Upper lobe of right lung (tissue), 1 donor: ENCODE measurements around the gene SERPINE2. TPM values are rescaled to one million over a fixed set of nuclear protein-coding genes. Genes with fewer than 3 reads are reported as not detected.

Source experiments
- ATAC-seq: fragments of 200-7000 bp; cut with Tn5 transposase; one replicate; pipeline ENCODE4 v1.9.1; 2020; ENCODE audit warnings: mild to moderate bottlenecking, moderate library complexity
- DNase-seq: peaks from one replicate; pipeline ENCODE4 v3.0.0-alpha.2; 2020
- H3K27ac ChIP-seq: fragments of 200-600 bp; one replicate; pipeline ENCODE4 v1.8.0; 2022
- H3K27me3 ChIP-seq: fragments of 200-600 bp; one replicate; pipeline ENCODE4 v1.8.0; 2022; ENCODE audit warnings: mild to moderate bottlenecking
- H3K36me3 ChIP-seq: fragments of 200-600 bp; one replicate; pipeline ENCODE4 v1.8.0; 2022
- H3K4me1 ChIP-seq: fragments of 200-600 bp; one replicate; pipeline ENCODE4 v1.8.0; 2022
- H3K4me3 ChIP-seq: fragments of 200-600 bp; one replicate; pipeline ENCODE4 v1.8.0; 2022; ENCODE audit warnings: mild to moderate bottlenecking
- H3K9me3 ChIP-seq: fragments of 200-600 bp; one replicate; pipeline ENCODE4 v1.8.0; 2022
- intact Hi-C: fragments of 100-400 bp; cut with DNase I; formaldehyde crosslinking; loops from one replicate; pipeline ENCODE4 v1.11.0; 2022
- total RNA-seq: library from RNA; stranded (reverse); fragmentation: NEBNext Ultra II Directional; extraction: Animal tissue kit (Norgen Biotek cat#: 25700); gene quantifications from one replicate; pipeline ENCODE4 v1.2.1, GENCODE V29; 2021
- TF ChIP-seq, protein P1 (sequence below): fragments of 200-600 bp; IDR thresholded peaks from one replicate; pipeline ENCODE4 v1.8.0; 2022; ENCODE audit warnings: antibody characterized with exemption
- donor health status: DM: no; HTN: yes; CAD: no; lungs with severe emphysema.

SERPINE2 gene
- total RNA-seq, 1 donor from 2014 or later = 7.3 TPM

GRCh38 chr2:223999862-224000261 lies 39.2 kb downstream of the SERPINE2 start:
- Histone ChIP-seq H3K36me3 (no peaks in the 10 kb centered on the region), H3K27ac (no peak overlapping the region), H3K4me3 (no peak overlapping the region), H3K9me3 (no peaks in the 10 kb centered on the region), H3K4me1 (no peaks in the 10 kb centered on the region), H3K27me3 (no peaks in the 10 kb centered on the region)
- intact Hi-C loops = no loop called here
- ATAC-seq (no peak), DNase-seq (no peak)
- TF ChIP-seq, protein P1, sequence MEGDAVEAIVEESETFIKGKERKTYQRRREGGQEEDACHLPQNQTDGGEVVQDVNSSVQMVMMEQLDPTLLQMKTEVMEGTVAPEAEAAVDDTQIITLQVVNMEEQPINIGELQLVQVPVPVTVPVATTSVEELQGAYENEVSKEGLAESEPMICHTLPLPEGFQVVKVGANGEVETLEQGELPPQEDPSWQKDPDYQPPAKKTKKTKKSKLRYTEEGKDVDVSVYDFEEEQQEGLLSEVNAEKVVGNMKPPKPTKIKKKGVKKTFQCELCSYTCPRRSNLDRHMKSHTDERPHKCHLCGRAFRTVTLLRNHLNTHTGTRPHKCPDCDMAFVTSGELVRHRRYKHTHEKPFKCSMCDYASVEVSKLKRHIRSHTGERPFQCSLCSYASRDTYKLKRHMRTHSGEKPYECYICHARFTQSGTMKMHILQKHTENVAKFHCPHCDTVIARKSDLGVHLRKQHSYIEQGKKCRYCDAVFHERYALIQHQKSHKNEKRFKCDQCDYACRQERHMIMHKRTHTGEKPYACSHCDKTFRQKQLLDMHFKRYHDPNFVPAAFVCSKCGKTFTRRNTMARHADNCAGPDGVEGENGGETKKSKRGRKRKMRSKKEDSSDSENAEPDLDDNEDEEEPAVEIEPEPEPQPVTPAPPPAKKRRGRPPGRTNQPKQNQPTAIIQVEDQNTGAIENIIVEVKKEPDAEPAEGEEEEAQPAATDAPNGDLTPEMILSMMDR = no peak

- H3K9me3 ChIP-seq = no peaks in the 10 kb centered on the region
- TF ChIP-seq, protein P1 = no peak
- no peak overlapping the region for H3K27ac ChIP-seq
- no peak overlapping the region for H3K4me3 ChIP-seq
- ATAC-seq = no peak
- intact Hi-C loops = no loop called here
- H3K27me3 ChIP-seq = no peaks in the 10 kb centered on the region
- H3K36me3 ChIP-seq = no peaks in the 10 kb centered on the region
- no peak for DNase-seq
- H3K4me1 ChIP-seq = no peaks in the 10 kb centered on the region
These were observed 40.1 kb downstream of the SERPINE2 start for GRCh38 chr2:223998948-223999347.

- H3K36me3 ChIP-seq = no peaks in the 10 kb centered on the region
- no peak for ATAC-seq
- no peaks in the 10 kb centered on the region for H3K27me3 ChIP-seq
- TF ChIP-seq, protein P1 = no peak
- no peaks in the 10 kb centered on the region for H3K9me3 ChIP-seq
- no peak overlapping the region for H3K27ac ChIP-seq
- H3K4me1 ChIP-seq = no peaks in the 10 kb centered on the region
- intact Hi-C loops = no loop called here
- no peak for DNase-seq
- no peak overlapping the region for H3K4me3 ChIP-seq
These were observed 41.1 kb downstream of the SERPINE2 start for GRCh38 chr2:223997938-223998337.

GRCh38 chr2:223996391-223996790 lies 42.7 kb downstream of the SERPINE2 start:
- intact Hi-C loops = no loop called here
- DNase-seq (no peak), ATAC-seq (no peak)
- no peaks in the 10 kb centered on the region for H3K4me1 ChIP-seq
- TF ChIP-seq, protein P1 = no peak
- H3K27ac ChIP-seq = no peak overlapping the region
- no peaks in the 10 kb centered on the region for H3K9me3 ChIP-seq
- no peak overlapping the region for H3K4me3 ChIP-seq
- H3K27me3 ChIP-seq = no peaks in the 10 kb centered on the region
- no peaks in the 10 kb centered on the region for H3K36me3 ChIP-seq

DNA sequence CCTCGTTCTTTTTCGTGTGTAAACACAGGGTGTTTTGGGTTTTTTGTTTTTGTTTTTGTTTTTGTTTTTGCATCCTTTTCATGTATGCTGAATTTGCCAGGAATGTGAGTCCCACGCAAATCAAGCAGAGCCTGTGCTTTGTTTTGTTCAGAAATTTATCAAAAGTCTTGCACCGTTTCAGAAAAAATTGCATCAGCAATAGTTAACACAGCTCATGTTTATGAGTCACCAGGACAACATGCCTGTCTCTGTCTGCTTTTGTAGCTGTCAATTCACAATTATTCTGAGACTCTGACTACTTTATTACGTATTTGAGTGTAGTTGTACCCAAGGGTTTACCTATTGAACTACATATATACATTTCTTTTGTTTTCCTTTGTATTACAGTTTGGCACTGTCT lies 43.5 kb downstream of the SERPINE2 start:
- TF ChIP-seq, protein P1 = no peak
- no peaks in the 10 kb centered on the region for H3K36me3 ChIP-seq
- no peaks in the 10 kb centered on the region for H3K9me3 ChIP-seq
- ATAC-seq (no peak), DNase-seq (no peak)
- H3K27ac ChIP-seq = no peak overlapping the region
- no peaks in the 10 kb centered on the region for H3K27me3 ChIP-seq
- intact Hi-C loops = no loop called here
- H3K4me1 ChIP-seq = no peaks in the 10 kb centered on the region
- H3K4me3 ChIP-seq = no peak overlapping the region

DNA sequence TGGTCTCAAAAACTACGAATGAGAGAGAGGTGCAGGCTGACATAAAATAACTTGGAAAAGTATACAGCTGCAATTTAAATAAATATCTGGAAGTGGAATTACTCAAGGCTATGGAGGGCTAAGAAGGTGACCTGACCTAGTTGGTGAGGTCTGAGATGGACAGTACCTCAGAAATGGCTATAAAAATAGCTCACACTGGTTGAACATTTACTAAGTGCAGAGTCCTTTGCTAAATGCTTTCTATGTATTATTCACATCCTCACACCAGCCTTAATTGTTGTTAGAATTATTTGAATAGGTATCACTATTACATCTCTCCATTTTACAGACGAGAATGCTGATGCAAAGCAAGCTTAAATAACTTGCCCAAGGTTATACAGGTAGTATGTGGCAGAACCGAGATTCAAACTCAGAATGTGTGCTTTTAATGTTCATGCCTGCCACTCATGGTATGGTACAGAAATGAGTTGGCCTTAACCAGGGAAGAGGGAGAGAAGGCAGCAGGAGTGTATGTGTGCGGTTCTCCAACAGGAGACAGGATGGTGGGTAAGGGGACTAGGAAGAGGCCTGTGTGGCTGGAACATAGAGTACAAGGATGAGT lies 44.4 kb downstream of the SERPINE2 start:
- TF ChIP-seq, protein P1 = no peak
- no peaks in the 10 kb centered on the region for H3K4me1 ChIP-seq
- no peaks in the 10 kb centered on the region for H3K36me3 ChIP-seq
- ATAC-seq = no peak
- no peak for DNase-seq
- no peak overlapping the region for H3K27ac ChIP-seq
- intact Hi-C loops = no loop called here
- no peaks in the 10 kb centered on the region for H3K9me3 ChIP-seq
- no peaks in the 10 kb centered on the region for H3K27me3 ChIP-seq
- H3K4me3 ChIP-seq = no peak overlapping the region
